Parathyroid adenoma (tissue), 2 donors: ENCODE results near the gene TSC22D2.

Experiments
- H2AFZ ChIP-seq: fragments of 300-600 bp; sonication (generic); one replicate; pipeline ENCODE4 v1.7.0; 2017; ENCODE audit warnings: antibody characterized with exemption, mild to moderate bottlenecking
- H3K27ac ChIP-seq: fragments of 300-600 bp; sonication (generic); one replicate; pipeline ENCODE4 v1.7.0; 2017
- H3K27me3 ChIP-seq: fragments of 300-600 bp; sonication (generic); one replicate; pipeline ENCODE4 v1.7.0; 2017; ENCODE audit warnings: low read length; ENCODE audit not compliant: control insufficient read depth, insufficient read depth
- H3K36me3 ChIP-seq: fragments of 300-600 bp; sonication (generic); one replicate; pipeline ENCODE4 v1.7.0; 2017; ENCODE audit warnings: low read length; ENCODE audit not compliant: control insufficient read depth, insufficient read depth
- H3K4me1 ChIP-seq: fragments of 300-600 bp; sonication (generic); one replicate; pipeline ENCODE4 v1.7.0; 2017; ENCODE audit warnings: control low read depth
- H3K4me2 ChIP-seq: fragments of 300-600 bp; sonication (generic); one replicate; pipeline ENCODE4 v1.7.0; 2017; ENCODE audit warnings: low read length
- H3K4me3 ChIP-seq: fragments of 300-600 bp; sonication (generic); one replicate; pipeline ENCODE4 v1.7.0; 2017; ENCODE audit warnings: low read depth, low read length
- H3K79me2 ChIP-seq: fragments of 300-600 bp; sonication (generic); one replicate; pipeline ENCODE4 v1.7.0; 2017; ENCODE audit warnings: control low read depth
- H3K9ac ChIP-seq: fragments of 300-600 bp; sonication (generic); one replicate; pipeline ENCODE4 v1.7.0; 2017; ENCODE audit warnings: mild to moderate bottlenecking
- H3K9me3 ChIP-seq: fragments of 300-600 bp; sonication (generic); one replicate; pipeline ENCODE4 v1.7.0; 2017; ENCODE audit warnings: low read length; ENCODE audit not compliant: control insufficient read depth
- CTCF ChIP-seq: fragments of 300-600 bp; sonication (generic); IDR thresholded peaks from one replicate; pipeline ENCODE4 v1.7.0; 2017; ENCODE audit warnings: antibody characterized with exemption, mild to moderate bottlenecking
- donor health status: primary hyperparathyroidism.

Gene TSC22D2

DNA sequence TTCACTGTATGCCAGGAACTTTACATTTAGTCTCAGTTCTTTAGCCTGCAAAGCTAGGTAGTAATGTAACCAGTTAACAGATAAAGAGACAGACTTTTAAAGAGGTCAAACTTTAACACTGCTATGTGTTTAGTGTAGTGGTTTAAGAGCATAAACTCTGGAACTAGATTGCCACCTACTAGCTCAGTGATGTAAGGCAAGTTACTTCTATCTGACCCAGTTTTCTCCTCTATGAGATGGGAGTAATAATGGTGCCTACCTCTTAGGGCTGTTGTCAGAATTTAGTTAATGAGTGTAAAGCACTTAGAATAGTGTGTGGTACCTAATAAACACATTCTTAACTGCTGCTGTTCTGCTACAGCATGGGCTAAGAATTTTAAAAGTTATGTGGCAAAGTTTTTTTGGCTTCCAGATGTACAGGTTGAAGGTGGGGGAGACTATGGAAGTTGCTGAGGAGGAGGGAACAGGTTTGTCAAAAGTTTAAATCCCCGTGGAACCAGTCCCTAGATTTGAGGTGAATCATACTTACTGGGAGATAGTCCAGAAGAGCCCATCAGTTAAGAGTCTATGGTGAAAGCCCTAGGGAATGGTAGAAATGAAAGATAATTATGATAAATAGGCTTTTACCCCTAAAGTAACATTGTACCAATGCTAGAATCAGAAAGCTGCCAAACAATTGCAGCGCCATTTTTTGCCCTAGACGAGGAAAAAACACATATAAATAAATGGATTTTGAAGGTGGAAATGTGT lies 13.9 kb downstream of the TSC22D2 start:
- Histone ChIP-seq H3K9me3 (no peaks in the 10 kb centered on the region), H3K4me1 (peaks cover 9% of the 10 kb centered on the region), H3K27me3 (no peaks in the 10 kb centered on the region), H3K36me3 (no peaks in the 10 kb centered on the region), H3K4me3 (no peak overlapping the region), H3K9ac (no peak overlapping the region), H2AFZ (no peak overlapping the region), H3K27ac (no peak overlapping the region), H3K4me2 (no peak overlapping the region), H3K79me2 (peaks cover 35% of the 10 kb centered on the region)
- TF ChIP-seq CTCF = no peak

DNA sequence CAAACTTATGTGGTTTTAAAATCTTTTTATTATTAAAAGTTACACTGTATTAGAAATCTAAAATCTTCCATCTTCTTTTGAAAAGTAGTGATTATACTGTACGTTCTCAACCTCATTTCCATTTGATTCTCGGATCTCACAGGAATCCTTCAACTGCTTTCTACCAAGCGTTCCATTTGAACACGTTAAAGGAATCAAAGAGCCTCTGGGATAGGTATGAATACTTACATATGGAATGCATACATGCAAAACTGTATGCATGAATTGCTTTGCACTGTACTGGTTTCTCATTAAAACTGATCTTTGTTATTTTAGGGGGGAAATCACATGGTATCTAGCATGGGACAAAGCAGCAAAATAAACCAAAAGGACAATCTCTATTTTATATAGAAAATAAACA lies 14.8 kb downstream of the TSC22D2 start:
- Histone ChIP-seq H3K79me2 (peaks cover 32% of the 10 kb centered on the region), H3K27me3 (no peaks in the 10 kb centered on the region), H3K27ac (no peak overlapping the region), H3K4me2 (no peak overlapping the region), H3K9me3 (no peaks in the 10 kb centered on the region), H3K4me1 (peaks cover 5% of the 10 kb centered on the region), H3K4me3 (no peak overlapping the region), H2AFZ (no peak overlapping the region), H3K9ac (no peak overlapping the region), H3K36me3 (no peaks in the 10 kb centered on the region)
- no peak for TF ChIP-seq CTCF

GRCh38 chr3:150423761-150424160 lies 15.7 kb downstream of the TSC22D2 start:
- TF ChIP-seq CTCF = no peak
- no peak overlapping the region for H3K9ac ChIP-seq
- H3K4me3 ChIP-seq = no peak overlapping the region
- H3K27me3 ChIP-seq = no peaks in the 10 kb centered on the region
- H3K4me2 ChIP-seq = no peak overlapping the region
- no peaks in the 10 kb centered on the region for H3K9me3 ChIP-seq
- no peaks in the 10 kb centered on the region for H3K36me3 ChIP-seq
- H3K27ac ChIP-seq = no peak overlapping the region
- peaks cover 5% of the 10 kb centered on the region for H3K4me1 ChIP-seq
- H2AFZ ChIP-seq = no peak overlapping the region
- peaks cover 27% of the 10 kb centered on the region for H3K79me2 ChIP-seq

- no peak for TF ChIP-seq CTCF
- no peak overlapping the region for H2AFZ ChIP-seq
- H3K27ac ChIP-seq = no peak overlapping the region
- no peak overlapping the region for H3K4me3 ChIP-seq
- H3K4me2 ChIP-seq = no peak overlapping the region
- H3K9me3 ChIP-seq = no peaks in the 10 kb centered on the region
- no peaks in the 10 kb centered on the region for H3K36me3 ChIP-seq
- H3K4me1 ChIP-seq = peaks cover 7% of the 10 kb centered on the region
- peaks cover 21% of the 10 kb centered on the region for H3K79me2 ChIP-seq
- H3K9ac ChIP-seq = no peak overlapping the region
- no peaks in the 10 kb centered on the region for H3K27me3 ChIP-seq
These were observed 18.2 kb downstream of the TSC22D2 start for GRCh38 chr3:150426292-150426691.

- Histone ChIP-seq H3K4me3 (no peak overlapping the region), H3K27me3 (no peaks in the 10 kb centered on the region), H3K36me3 (no peaks in the 10 kb centered on the region), H3K27ac (no peak overlapping the region), H3K79me2 (peaks cover 21% of the 10 kb centered on the region), H2AFZ (no peak overlapping the region), H3K4me2 (no peak overlapping the region), H3K9me3 (no peaks in the 10 kb centered on the region), H3K4me1 (peaks cover 7% of the 10 kb centered on the region), H3K9ac (no peak overlapping the region)
- TF ChIP-seq CTCF = no peak
These were observed 20.5 kb downstream of the TSC22D2 start for GRCh38 chr3:150428562-150428961.
